GM10266 (cell line): Measurements from ENCODE around the gene ILRUN.
"Not testable (repeated sequence)": the region's sequence is repeated elsewhere in the genome, so short reads cannot be mapped to it uniquely, and the experiment has no call there.

Experiments
- DNase-seq: peaks from one replicate; pipeline ENCODE4 v3.0.0; 2012; ENCODE audit errors: extremely low spot score
- CTCF ChIP-seq: IDR thresholded peaks from 2 replicates; pipeline ENCODE4 v1.5.1; 2012; ENCODE audit warnings: mild to moderate bottlenecking, low read depth; ENCODE audit not compliant: control insufficient read depth, insufficient read depth; ENCODE audit errors: missing control alignments

Gene ILRUN

DNA sequence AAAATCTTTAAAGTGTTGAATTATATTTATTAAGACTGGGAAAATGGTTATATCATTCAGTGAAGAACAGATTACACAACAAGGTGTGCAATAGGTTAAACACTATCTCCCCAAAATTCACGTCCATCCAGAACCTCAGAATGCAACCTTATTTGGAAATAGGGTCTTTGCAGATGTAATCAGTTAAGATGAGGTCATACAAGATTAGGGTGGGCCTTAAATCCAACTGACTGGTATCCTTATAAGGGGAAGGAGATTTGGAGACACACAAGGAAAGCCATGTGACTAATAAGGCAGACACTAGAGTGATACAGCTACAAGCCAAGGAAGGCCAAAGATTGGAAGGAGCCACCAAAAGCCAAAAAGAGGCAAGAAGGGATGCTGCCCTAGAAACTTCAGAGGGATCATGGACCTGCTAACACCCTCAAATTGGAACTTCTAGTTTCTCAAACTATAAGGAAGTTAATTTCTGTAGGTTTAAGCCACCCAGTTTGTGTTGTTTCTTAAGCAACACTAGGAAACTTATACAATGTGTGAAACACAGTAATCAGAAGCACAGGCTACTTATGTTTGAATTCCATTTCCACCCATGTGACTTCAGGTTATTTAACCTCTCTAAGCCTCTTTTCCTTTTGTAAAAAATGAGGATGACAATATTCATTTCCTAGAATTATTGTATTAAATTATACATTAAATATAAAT is 16.9 kb downstream of the ILRUN start:
- DNase-seq, result no peak
- TF ChIP-seq CTCF, result no peak

- no peak for DNase-seq
- TF ChIP-seq CTCF, result no peak
Observed at GRCh38 chr6:34676140-34676539, 20.4 kb downstream of the ILRUN start.

DNA sequence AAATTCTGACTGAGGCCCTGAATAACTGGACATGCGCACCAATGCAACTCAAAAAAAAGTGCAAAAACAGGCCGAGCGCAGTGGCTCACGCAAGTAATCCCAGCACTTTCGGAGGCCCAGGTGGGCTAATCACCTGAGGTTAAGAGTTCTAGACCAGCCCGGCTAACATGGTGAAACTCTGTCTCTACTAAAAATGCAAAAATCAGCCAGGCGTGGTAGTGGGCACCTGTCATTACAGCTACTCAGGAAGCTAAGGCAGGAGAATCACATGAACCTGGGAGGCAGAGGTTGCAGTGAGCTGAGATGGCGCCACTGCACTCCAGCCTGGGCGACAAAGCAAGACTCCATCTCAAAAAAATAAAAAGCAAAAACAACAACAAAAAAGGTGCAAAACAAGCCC is 21.6 kb downstream of the ILRUN start:
- DNase-seq, result not testable (repeated sequence)
- peak; percentile 20 for TF ChIP-seq CTCF

- no peak for TF ChIP-seq CTCF
- DNase-seq, result no peak
Observed at GRCh38 chr6:34674268-34674639, 22.3 kb downstream of the ILRUN start.

GRCh38 chr6:34673064-34673463 is 23.5 kb downstream of the ILRUN start:
- no peak for DNase-seq
- TF ChIP-seq CTCF, result no peak

GRCh38 chr6:34672657-34673043 is 23.9 kb downstream of the ILRUN start:
- no peak for DNase-seq
- no peak for TF ChIP-seq CTCF

DNA sequence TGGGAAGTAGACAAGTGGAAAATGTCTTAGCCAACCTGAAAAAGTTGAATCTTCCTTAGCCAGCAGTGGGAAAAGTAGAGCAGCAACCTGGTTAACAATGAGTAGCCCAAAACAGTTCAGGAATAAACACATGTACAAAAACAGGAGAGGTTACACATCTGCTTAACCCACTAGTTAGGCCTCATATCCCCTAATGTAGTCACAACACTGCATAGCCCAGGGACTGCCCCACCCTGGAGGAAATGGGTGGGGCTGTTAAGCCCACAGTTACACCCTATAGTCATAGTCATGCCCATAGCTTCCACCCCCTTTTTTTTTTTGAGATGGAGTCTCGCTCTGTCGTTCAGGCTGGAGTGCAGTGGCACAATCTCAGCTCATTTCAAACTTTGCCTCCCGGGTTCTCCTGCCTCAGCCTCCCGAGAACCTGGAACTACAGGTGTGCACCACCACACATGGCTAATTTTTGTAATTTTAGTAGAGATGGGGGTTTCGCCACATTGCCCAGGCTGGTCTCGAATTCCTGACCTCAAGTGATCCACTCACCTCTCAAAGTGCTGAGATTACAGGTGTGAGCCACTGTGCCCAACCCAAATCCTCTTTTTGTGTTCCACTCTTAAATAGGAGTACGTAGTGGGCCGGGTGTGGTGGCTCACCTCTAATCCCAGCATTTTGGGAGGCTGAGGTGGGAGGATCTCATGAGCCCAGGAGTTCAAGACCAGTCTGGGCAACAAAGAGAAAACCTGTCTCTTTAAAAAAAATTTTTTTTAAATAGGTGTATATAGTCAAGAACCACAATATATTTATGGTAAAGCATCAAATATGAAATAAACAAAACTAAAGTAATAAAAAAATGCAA is 24.5 kb downstream of the ILRUN start:
- peak; percentile 79 for DNase-seq
- TF ChIP-seq CTCF, result no peak
